ENCODE data around the gene NAV2.

NAV2 gene

DNA sequence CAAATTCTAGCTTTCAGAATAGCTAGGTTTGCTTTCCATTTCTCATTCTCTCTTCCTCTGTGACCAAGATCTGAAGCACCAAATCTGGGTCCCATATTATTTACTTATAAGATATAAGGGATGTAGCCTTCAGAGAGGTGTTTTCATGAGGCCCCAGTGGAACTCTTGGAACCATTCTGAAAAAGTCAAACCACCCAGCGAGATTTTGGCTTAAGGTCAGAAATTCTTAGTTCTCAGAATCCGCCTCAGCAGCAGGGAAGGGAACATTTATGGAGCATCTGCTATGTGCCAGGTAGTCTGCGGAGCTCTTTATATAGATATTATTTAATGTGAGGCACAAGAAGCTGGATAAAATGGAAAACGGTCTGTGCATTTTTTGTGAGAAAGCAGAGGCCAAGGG, 6.3 kb downstream of the NAV2 start:
- no peak for DNase-seq

DNA sequence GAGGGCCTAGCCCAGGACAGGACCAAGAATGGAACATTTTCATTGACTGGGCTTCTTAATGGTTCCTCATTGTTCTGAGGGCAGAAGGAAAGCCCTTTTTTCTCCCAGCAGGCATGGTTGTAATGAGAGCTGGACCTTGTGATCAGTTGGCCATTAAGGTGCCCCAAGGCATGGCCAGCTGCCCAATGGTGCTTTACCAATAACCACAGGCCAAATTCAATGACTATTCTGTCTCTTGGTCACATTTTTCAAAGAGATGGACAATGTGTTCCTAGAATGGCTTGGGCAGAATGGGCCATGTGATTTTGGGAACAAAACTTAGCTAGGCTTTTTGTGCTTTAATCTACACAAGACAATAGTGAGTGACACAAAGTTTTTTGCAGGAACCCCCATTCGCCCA, 7.3 kb downstream of the NAV2 start:
- no peak for DNase-seq

DNA sequence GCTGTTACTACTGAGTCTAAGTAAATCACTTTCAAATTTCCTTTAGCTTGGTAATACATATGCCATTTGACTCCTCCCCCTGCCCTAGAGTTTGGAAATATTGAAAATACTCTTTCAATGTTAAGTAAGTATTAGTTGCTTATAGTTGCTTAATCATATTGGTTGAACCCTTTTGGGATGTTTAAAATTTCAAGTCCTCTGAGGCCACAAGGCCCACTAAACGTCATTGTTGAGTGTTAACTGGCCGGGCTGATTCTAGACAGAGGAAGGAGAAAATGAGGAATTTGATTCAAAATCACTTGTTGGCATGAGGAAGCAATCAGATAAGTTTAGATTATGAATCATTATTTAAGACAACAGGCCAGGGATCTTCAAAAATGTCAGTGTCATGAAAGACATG, 8.5 kb downstream of the NAV2 start:
- no peak for DNase-seq

DNA sequence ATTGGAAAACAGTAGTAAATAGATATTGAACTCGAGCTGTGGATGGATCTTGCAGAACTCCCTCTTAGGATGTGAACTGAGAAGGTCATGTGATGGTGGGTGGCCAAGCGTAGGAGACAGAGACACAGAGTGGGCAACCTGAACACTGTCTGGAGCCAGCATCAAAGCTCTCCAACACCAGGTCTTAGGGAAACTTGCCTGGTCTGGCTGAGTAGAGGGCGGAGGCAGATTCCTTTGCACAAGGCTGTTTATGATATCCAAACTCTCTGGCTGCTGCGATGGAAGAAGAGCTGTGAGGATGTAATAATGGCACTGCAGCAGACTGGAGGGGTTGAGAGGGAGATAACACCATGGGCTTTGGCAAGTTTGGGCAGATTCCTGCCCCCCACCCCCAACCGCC, 10.1 kb downstream of the NAV2 start:
- no peak for DNase-seq

DNA sequence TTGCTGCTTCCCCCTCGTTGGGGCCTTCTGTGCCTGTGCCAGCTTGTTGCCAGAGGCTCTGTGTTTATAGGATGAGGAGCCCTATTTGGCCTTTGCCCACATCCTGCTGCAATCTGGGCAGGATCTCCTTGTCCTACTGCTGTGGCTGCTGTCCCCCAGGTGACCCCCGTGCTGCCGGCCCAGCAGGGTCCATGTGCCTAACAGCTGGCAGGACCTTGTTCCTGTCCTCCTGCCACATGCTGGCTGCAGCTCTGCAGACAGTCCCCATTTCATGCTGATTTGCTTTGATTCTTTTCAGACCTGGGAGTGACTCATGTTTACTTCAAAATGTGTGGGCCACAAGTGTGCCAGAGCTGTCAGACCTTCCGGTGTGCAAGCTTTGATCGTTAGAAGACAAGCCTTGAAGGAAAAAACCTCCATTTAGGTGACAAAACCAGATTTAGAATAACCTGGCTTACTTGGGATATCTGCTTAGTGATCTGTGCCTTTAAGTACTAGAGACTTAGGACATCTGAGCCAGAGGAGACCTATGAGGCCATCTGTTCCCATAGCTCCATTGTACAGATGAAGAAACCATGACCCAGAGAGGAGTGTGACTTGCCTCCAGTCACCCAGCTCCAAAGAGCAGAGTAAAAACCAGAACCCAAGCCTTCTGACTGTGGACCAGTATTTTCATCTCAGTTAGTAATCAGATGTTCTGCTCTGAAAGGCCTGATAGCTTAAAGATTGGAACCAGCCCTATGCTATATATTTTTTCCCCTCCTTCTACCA, 11.1 kb downstream of the NAV2 start:
- DNase-seq: no peak

DNA sequence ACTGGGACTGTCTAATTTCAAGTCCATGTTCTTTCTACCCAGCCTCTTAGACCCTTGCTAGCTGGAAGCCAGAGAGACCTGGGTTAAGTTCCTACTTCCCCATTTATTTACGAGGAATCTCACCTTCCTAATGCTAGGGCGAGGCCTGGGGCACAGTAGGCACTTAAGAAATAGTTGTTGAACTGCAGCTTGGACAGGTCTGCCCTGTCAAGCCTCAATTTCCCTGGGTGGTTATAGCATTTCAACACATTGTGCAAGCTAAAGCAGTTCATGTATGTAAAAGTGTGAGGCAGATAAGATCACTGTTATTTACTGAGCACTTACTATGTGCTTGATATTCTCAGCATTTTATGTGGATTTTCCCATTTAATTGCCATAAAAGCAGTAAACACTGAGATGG, 12.1 kb downstream of the NAV2 start:
- no peak for DNase-seq

DNA sequence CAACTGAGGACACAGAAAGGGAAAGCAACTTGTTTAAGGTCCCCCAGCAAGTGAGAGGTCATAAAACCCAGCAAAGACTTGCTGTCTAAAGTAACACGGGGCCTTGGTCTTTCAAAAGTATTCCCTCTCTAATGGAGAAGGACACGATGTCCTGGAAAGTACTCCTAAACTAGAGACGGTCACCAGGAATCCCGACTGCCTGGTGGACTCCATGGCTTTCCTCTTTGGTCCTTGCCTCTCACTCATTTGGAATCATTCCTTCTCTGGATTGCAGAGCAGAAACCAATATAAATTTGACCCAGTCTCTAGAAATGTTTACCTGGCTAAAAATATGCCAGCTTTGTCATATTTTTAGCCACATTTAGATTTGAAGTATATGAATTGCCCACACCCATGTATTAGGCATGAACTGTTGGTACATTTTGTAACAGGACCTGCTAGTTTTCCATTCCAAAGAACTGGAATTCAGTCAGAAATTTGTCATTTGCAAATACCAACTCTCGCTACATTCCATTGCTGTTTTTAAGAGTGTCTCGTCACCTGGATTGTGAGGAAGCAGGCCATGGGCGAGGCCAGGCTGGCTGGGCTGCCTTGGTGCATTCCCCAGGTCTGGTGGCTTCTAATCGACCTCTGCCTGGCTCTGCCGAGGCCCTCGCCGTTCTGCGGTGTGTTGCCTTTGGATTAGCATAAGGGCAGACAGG, 12.9 kb downstream of the NAV2 start:
- DNase-seq: no peak

DNA sequence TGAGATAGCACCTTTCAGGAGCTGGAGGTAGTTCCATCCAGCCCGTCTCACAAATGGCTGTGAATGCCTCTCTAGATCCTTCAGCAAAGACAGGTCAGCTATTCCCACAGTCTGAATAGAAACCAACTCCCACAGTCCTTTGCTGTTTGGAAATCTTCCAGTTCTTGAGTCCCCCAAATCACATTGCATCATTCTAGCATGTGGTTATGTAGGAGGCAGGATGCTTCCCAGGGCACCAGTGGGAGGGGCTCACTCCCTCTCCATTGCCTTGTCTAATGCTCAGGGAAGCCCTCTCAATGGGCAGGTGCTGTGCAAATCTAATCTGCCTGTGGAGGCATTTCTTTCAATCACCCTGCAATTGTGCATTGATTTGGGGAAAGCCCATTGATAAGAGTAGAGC, 14.6 kb downstream of the NAV2 start:
- DNase-seq: no peak

DNA sequence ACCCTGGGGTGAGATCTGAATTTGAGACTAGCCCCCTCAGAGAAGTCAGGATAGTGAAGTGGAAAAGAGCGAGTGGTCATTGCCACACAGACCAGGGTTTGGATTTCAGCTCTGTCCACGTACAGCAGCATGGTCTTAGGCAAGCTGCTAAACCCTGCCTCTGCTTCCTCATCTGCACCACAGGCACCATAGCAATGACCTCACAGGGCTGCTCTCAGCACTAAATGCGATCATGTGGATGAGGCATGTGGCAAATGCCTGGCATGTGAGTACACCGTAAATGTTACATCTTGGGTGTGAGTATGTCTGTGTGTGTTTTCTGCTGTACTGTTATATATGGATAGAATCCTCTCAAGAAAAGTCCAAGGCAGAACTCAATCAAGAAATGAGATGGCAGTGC, 15.8 kb downstream of the NAV2 start:
- DNase-seq: no peak

DNA sequence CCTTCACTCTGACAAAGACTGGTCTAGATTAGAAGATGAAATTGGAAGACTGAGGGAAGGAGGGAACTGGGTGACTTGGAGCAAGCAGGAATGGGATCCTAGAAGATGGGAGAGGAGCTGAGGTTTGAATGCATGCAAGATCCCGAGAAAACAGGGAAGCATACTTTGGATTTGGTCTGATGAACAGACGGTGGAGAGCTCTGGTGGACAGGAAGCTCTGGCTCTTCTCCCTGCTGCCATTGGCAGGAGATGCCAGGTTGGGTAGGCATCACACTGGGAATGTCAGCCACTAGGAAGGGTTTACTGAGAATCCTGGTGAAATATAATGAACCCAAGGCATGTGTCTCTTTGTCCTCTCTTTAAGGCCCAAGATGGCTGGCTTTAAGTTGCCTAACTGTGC, 16.5 kb downstream of the NAV2 start:
- no peak for DNase-seq

DNA sequence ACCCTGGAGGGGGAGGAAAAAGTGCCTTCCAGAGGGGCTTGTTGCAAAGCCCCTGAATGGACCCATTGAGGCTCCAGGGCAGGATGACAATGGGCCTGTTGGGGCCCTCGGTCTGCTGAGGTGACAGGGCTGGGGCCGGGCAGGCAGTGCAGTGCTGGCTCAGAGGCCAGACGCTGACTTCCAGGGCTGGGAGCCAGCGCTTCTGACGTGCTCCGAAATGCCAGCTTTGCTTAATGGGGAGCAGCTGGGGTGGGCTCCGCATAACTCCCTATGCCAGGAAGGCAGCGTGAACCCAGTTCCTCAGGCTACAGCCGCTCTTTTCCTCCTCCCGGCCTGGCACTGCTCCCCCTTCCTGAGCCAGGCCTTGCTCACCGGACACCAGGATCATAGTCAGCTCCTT, 17.7 kb downstream of the NAV2 start:
- no peak for DNase-seq

DNA sequence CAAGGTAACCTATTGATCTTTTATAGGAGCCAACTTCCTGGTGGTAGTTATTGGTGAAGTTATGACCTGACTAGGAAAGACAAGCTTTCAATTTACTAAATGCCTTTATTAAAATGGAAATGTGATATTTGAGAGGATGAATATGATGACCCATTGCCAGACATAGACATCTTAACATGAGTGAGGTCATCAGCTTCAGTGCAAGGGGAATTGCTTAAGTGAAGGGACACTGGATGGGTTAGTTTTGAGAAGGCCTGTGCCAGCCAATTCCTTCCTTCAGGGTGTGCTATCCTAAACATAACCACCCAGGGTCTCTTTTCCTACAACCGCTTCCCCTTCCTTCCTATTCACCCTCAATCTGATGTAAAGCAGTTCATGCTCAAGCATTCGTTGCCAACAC, 21.5 kb downstream of the NAV2 start:
- no peak for DNase-seq

DNA sequence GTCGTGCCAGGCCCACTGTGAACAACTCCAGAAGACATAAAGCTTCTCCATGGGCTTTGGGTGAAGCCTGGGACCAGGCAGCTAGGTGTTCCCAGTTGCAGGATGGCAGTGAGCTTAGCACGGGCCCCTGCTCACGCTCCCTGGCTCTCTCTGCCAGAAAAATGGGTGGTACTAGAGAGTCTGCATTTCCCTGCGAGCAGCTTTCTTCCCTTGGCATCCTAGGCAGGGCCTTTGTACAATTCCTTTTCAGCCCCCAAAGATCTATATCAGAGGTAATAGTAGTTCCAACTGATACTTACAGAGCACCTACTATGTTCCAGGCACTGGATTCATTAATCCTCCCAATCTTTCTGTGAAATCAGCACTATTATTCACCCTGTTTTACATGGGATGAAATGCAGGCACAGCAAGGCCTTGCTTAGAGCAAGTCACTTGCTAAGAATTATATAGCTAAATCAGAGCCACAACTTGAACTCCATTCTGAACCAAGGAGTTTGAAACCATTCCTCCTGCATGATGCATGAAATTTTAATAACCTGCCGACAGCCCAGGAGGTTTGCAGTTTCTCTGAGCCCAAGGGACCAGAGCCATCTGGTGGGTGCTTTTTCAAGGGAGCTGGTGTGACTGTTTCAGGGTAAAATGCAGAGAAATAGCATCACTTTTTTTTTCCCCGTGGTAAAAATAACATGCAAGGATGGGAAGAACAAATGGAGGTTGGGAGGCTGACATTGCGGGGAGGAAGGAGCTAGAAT, 22.7 kb downstream of the NAV2 start:
- no peak for DNase-seq

DNA sequence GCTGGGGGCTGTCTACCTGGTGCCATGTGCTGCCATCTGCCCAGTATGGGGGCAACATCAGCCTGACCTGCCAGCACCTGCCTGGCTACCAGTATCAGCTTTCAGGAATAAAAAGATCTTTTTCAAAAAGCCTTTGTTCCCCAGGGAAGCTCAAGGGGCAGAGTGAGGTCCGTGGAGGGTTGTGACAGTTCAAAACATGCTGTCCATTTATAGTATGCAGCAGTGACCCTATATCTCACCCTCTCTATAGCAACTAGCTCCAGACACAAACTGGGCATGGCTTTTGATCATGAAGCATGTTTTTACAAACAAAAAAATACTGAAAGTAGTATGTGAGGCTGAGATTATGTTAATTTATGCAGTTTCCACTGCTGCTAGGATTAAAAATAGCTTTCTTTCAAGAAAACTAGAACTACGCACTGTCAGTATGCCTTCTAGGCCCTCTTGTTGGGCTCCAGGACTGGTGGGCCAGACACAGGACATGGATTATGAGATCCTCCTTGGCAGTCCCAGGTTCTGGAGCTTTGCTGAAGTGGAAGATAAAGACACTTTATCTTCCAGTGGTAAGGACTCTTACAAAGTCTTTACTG, 23.4 kb downstream of the NAV2 start:
- no peak for DNase-seq

DNA sequence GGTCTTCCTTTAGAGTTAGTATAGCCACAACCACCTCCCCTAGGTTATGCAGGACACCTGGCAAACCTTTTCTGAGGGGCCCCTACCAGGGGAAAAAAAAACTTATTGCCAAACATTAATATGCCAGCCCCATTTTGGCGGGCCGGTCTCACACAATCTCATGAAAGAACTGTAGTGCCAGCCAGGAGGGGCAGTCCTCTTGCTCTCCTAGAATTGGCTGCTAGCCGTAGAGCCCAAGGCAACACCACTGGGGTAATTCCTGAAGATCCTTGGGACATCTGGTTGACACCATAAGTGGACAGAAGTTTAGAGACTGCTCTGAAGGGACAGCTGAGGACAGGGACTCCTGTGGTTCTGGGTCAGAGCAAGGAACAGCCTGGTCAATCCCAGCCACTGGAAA, 24.2 kb downstream of the NAV2 start:
- DNase-seq: no peak

DNA sequence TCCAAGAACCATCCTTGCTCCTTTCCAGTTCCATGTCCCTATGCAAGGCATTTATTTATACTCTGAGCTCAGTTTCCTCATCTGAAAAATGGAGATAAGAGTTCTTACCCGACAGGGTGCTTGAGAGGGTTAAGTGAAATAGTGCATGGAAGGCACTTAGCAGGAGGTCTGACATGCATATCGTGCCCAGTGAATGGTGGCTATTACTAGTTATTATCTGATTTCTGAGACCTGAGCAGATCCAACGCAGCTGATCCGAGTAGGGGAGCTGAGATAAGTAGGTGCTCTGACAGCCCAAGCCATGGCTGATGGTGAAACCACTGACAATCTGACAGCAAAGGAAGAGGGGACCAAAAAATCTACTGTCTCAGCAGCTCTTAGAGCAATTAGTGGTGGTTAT, 24.9 kb downstream of the NAV2 start:
- DNase-seq: no peak

DNA sequence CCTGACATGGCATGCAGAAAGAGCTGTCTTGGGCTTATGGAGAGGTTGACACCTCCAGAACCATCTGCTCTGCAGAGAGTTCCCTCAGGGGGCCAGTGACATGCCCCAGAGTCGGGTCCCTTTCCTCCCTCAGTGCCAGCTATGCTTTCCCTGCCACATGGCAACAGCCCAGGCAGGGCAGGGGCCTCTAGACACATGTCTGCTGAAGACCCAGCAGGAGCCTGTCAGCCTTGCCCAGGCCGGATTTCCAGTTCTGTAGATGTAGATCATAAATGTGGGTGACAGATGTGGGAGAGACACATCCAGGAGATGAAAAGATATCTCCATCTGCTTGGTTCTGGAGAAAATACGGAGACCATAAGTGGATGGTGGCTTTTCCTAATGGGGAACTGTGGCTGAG, 25.5 kb downstream of the NAV2 start:
- DNase-seq: no peak

DNA sequence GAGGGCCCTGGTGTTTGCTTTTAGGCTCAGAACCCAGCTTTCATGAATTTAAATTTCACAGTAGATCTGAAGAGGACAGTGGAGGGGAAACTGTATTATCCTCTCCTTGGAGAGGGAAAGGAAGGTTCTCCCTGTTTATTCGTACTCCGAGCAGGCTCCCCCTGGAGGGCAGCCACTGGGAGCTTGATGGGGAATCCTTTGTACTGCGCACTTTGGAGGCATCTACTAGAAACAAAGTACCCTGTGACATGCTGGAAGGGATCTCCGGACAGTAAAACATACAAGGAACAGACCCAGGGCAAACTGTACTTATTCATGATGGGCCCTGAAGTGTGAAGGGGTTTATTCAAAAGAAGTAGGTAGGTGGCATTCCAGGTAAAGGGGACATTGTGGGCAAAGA, 27.2 kb downstream of the NAV2 start:
- DNase-seq: no peak

DNA sequence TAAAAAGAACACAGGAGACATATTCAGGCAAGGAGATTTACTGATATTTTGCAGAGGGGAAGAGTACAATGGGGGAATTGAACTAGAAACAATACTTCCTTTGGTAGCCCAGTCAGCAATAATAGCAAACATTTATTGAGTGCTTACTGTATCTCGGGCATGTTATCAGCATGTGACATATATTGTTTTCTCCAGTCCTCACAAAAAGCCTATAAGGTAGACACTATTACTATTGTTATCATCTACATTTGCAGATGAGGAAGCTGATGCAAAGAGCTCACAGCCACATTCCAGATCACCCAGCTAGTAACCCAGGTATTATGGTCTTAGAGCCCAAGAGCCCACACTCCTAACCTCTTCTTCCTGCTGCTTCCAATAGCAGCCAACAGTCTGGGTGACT, 27.9 kb downstream of the NAV2 start:
- DNase-seq: no peak

DNA sequence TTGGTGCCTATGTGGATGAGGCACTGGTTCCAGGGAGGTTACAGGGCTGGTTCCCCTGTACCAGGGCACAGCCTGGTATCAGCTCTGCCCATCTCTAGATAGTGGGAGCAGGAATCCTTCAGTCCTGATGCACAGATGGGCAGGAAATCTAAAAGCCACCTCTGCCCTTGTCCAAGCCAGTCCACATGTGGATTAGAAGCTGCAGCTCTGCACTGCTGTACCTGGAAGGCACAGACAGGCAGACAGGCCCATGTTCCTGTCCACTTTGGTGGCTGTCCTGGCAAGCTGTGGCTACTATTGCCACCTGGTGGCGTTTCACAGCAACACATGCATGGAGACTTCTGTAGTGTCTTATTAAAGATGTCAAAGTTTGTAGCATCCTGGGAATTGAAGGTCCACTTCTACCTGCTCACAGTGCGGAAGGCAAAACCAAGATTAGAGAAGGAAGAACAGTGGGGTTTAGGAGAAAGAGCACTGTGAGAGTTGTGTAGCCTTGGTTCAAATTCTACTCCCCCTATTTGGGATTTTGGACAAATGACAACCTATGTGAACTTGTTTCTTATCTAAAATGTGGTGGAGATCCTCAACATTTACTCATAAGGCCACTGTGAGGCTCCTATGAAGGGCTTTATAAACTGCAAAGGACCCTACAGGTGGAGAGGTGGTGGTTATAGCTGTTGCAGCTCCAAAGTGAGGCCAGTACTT, 30.1 kb downstream of the NAV2 start:
- no peak for DNase-seq

DNA sequence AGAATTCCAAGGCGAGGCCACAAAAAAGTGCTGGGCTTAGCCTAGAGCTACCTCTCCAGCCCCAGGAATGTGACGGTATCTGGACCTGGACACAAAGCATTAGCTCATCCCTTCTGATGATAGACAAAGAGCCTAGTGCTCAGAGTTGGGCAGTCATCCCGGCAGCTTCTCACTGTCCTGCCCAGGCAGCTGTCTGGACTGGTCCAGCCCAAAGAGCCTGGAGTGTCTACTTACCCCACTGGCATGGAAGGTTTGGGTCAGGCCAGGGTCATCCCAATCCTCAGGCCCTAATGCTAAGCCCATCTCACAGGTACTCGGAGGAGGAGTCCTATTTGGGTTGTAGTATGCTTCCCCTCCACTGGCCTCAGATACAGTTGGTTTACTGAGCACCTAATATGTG, 31.0 kb downstream of the NAV2 start:
- no peak for DNase-seq

DNA sequence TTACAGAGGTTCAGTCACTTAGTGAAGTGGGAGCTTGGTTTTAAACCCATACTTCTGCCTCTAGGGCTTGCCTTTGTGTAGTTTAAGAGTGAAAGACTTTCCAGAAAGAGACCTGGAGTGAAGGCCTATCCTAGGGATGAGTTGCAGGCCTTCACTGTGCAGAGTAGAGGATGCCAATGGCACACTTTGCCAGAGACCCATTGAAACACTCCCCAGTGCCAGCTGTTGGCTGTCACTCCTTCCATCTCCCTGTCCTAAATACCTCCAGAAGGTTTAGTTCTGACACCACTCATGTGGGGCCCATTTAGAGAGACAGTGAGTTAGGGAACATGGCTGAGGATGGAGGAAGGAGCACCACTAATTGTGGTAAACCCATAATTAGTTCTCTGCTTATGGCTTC, 31.5 kb downstream of the NAV2 start:
- no peak for DNase-seq

DNA sequence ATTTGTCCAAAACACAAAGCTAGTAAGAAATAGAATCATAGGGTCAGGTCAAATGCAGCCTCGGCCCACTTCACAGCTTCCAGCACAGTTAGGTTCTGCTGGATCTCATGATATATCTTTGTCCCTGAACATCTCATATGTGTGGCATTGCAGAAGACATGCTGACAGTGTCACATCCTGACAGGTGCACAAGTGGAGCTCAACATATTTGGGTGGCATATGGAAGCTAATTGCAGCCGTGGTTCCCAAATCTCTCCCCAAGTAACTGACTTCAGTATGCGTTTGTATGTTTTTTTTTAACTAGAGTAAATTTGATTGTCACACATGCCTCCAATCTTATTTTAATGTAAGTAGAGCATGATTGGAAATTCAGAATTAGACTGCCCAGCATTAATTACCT, 33.4 kb downstream of the NAV2 start:
- DNase-seq: no peak
